Pancreas (tissue), 10 donors: ENCODE measurements around the gene IFT74. TPM values are rescaled to one million over a fixed set of nuclear protein-coding genes. Genes with fewer than 3 reads are reported as not detected.

Experiments used
- ATAC-seq, 4 donors: fragments of 200-7000 bp; cut with Tn5 transposase; one replicate each; pipeline versions ENCODE4 v1.8.0 to v1.9.1; 2020; ENCODE audit warnings: mild to moderate bottlenecking in 4 of 4, moderate library complexity in 4 of 4
- DNase-seq, 6 donors: peaks; one replicate each; pipeline ENCODE4 v3.0.0-alpha.2; 2020
- FAIRE-seq: peaks from 2 replicates; lab custom pipeline; 2012; peaks lifted over from hg19 to GRCh38; lab: Jason Lieb, UNC
- H3K27ac ChIP-seq, 4 donors: fragments of 200-600 bp; sonication (generic); 1 replicate in 3 of 4; 2 replicates in 1 of 4; pipeline versions ENCODE4 v1.5.0 to v1.8.0; 2020
- H3K27me3 ChIP-seq, 4 donors: fragments of 200-600 bp; one replicate each; pipeline ENCODE4 v1.8.0; 2021
- H3K36me3 ChIP-seq, 3 donors: fragments of 200-600 bp; sonication (generic) in 1 of 3; one replicate each; pipeline versions ENCODE4 v1.5.0 to v1.8.0; 2020 to 2021
- H3K4me1 ChIP-seq, 3 donors: fragments of 200-600 bp; one replicate each; pipeline ENCODE4 v1.8.0; 2021
- H3K4me3 ChIP-seq, 4 donors: fragments of 200-600 bp; sonication (generic) in 2 of 4; one replicate each; pipeline versions ENCODE4 v1.5.0 to v1.8.0; 2020 to 2021
- H3K9me3 ChIP-seq, 4 donors: fragments of 200-600 bp; one replicate each; pipeline ENCODE4 v1.8.0; 2021
- CTCF ChIP-seq, 4 donors: fragments of 200-600 bp; sonication (generic) in 3 of 4; IDR thresholded peaks; one replicate each; pipeline versions ENCODE4 v1.5.0 to v1.8.0; 2021; ENCODE audit warnings: antibody characterized with exemption in 4 of 4
- WGBS, 2 donors: extraction: QIAGEN DNeasy Blood & Tissue Kit; methylation state at CpG; one replicate each; pipeline ENCODE4 v1.1.7; 2013; 5-methylcytosine and 5-hydroxymethylcytosine counted together
- intact Hi-C, 3 donors: fragments of 100-400 bp; cut with DNase I; formaldehyde crosslinking; loops; one replicate each; pipeline versions ENCODE4 v1.11.1 to v1.14.2; 2022
- polyA plus RNA-seq, 2 donors: library from polyadenylated mRNA; stranded (reverse); fragments of 200-250 nt; gene quantifications; one replicate each; pipeline ENCODE4 v1.2.3, GENCODE V29; 2013
- total RNA-seq, 6 donors: library from RNA; stranded (reverse); fragmentation: NEBNext Ultra II Directional in 4 of 6; extraction: Animal tissue kit (Norgen Biotek cat#: 25700) in 4 of 6; gene quantifications; one replicate each; pipeline versions ENCODE4 v1.2.1 to v1.2.4, GENCODE V29; 2021 to 2023
- donor health status: healthy with polysubstance abuse.
- donor health status: DM: no; HTN: no; CAD: no; lungs with moderate emphysema.
- donor health status: DM: no; HTN: no; CAD: no.
- donor health status: control.
- donor health status: control.
- donor health status: Bipolar disorder and iron deficiency.
- donor health status: DM: yes; HTN: yes; CAD: no.
- donor health status: DM: no; HTN: no; CAD: no.
- donor health status: DM: no; HTN: no; CAD: no.
- donor health status: DM: yes; HTN: yes; CAD: no.

The IFT74 gene
- total and polyA plus RNA-seq, 8 donors = 5.2 to 10.7 (median 7.7) TPM

DNA sequence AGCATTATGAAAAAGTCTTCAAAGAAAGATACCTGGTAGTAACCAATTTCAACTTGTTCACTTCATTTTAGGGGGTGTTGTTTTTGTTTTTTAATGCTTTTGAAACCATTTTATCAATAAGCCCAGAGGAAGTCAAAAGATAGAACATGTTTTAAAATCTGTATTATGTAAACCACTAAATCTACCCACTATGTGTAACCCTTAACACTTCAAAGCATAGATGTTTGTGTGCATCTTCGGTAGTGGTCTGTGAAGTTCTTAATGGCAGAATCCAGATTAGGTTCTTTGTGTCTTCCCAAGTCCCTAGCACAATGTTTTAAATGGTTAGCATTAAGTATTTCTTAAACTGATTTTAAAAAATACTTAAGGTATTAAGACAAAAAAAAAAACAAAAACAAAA is 15.4 kb upstream of the IFT74 start:
- peaks cover 8 to 15% (median 8%) of the 10 kb centered on the region in 3 donors for H3K4me1 ChIP-seq
- H3K4me3 ChIP-seq = no peak overlapping the region
- no peak for TF ChIP-seq CTCF (IDR thresholded peaks at IDR 0.05)
- H3K27me3 ChIP-seq = no peaks in the 10 kb centered on the region
- no peaks in the 10 kb centered on the region for H3K36me3 ChIP-seq
- peaks cover 0 to 3% (median 0%) of the 10 kb centered on the region in 4 donors for H3K9me3 ChIP-seq
- intact Hi-C loops = no loop called here
- DNase-seq = no peak
- no peak for ATAC-seq
- WGBS, 2 donors = 97 to 98% methylated on average over 1 of the region's 1 CpG
- no peak for FAIRE-seq
- no peak overlapping the region for H3K27ac ChIP-seq

DNA sequence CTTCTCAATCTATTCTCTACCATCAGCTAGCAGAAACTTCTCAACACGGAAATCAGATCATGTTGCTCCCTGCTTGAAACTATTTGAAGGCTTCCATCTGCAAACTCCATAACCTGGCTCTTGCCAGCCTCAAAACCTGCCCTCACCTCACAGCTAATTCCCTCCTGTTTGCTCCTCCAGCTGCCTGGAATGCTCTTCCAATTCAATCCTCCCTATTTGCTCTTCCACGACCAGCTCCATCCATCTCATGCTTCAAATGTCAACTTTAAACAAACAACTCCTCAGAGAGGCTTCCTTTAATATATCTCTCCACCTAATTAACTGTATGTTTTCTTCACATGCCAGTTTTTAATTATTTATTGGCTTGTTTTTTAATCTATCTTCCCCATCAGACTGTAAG is 10.6 kb upstream of the IFT74 start:
- intact Hi-C loops = no loop called here
- Histone ChIP-seq H3K36me3 (no peaks in the 10 kb centered on the region), H3K9me3 (no peaks in the 10 kb centered on the region), H3K27me3 (no peaks in the 10 kb centered on the region), H3K4me3 (peak overlapping the region in 2 of 4 donors; percentile 76 to 91), H3K27ac (no peak overlapping the region), H3K4me1 (peaks cover 13 to 18% (median 18%) of the 10 kb centered on the region in 3 donors)
- DNase-seq (no peak), ATAC-seq (no peak), FAIRE-seq (no peak)
- WGBS, 2 donors = 18% methylated on average over 2 of the region's 2 CpGs
- no peak for TF ChIP-seq CTCF (IDR thresholded peaks at IDR 0.05)

- peak; percentile 86 to 93 (median 88) for DNase-seq
- ATAC-seq = peak; percentile 99 to 100 (median 99)
- H3K4me3 ChIP-seq = peak within 1 kb of the TSS; percentile 76 to 94 (median 84)
- H3K27me3 ChIP-seq = no peaks in the 10 kb centered on the region
- peak within 1 kb of the TSS; percentile 92 to 99 (median 98) for H3K27ac ChIP-seq
- H3K36me3 ChIP-seq = no peaks in the 10 kb centered on the region
- peaks cover 13 to 18% (median 18%) of the 10 kb centered on the region in 3 donors for H3K4me1 ChIP-seq
- intact Hi-C loops = no loop called here
- 0% methylated on average over 73 to 76 of the region's 76 CpGs for WGBS, 2 donors
- TF ChIP-seq CTCF (IDR thresholded peaks at IDR 0.05) = no peak
- no peaks in the 10 kb centered on the region for H3K9me3 ChIP-seq
- FAIRE-seq = no peak
Measured at GRCh38 chr9:26946753-26947727, 9.2 kb upstream of the IFT74 start, which contains the start of gene PLAA. TSS of gene PLAA (minus strand) at chr9:26947242. CDS start at chr9:26947045, 197 bp downstream.

- Histone ChIP-seq H3K27me3 (no peaks in the 10 kb centered on the region), H3K4me1 (peaks cover 13 to 18% (median 18%) of the 10 kb centered on the region in 3 donors), H3K36me3 (no peaks in the 10 kb centered on the region), H3K9me3 (no peaks in the 10 kb centered on the region), H3K4me3 (peak overlapping the region; percentile 76 to 94 (median 84)), H3K27ac (peak overlapping the region; percentile 92 to 99 (median 98))
- WGBS, 2 donors = 1 to 2% methylated on average over 9 of the region's 9 CpGs
- no peak for ATAC-seq
- intact Hi-C loops = no loop called here
- no peak for TF ChIP-seq CTCF (IDR thresholded peaks at IDR 0.05)
- no peak for DNase-seq
- no peak for FAIRE-seq
Measured at GRCh38 chr9:26947736-26948135, 8.5 kb upstream of the IFT74 start.
